GM12874 (cell line): ENCODE data around the gene IRF4.

ENCODE experiments used
- TF ChIP-seq, protein P1 (sequence below): IDR thresholded peaks from 2 replicates; pipeline ENCODE4 v1.5.1; 2011; ENCODE audit warnings: low read depth, mild to moderate bottlenecking, control low read depth, low read length, moderate library complexity; ENCODE audit not compliant: insufficient read depth

IRF4 gene

DNA sequence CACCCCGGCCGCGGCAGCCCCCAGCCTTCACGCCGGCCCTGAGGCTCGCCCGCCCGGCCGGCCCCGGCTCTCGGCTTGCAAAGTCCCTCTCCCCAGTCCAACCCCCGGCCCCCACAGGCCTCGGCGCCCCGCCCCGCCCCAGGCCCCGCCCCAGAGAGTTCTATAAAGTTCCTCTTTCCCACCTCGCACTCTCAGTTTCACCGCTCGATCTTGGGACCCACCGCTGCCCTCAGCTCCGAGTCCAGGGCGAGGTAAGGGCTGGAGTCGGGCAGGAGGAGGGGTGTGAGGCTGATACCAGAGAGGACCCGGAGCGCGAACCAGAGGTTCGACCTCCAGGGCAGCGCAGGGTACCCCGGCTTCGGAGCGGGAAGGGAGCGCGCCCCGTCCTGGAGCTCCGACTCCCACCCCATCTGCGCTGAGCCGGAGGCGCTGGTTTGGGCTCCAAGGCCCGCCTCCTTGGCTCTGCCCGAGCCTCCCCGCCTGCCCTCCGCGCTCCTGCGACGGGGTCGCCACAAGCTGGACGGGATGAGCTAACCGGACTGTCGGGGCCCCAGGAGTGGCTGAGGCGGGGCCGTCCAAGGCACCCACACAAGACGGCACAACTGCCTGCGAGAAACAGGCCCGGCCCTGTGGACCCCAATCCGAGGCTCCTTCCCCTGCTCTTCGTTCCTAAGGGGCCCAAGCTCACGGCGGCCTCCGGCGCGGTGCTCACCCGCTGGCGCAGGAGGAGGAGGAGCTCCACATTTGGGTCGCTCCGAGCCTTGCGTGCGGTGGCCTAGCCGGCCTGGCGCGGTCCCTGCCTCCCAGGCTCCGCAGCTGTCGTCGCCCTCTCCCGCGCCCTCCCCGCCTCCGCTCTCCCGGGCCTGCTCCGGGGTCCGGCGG, at the start of gene IRF4:
IRF4 (plus strand) TSS at position 194 of the 882 bp plus-strand sequence. CDS start 1,401 bp downstream, outside the sequence.
- TF ChIP-seq, protein P1, sequence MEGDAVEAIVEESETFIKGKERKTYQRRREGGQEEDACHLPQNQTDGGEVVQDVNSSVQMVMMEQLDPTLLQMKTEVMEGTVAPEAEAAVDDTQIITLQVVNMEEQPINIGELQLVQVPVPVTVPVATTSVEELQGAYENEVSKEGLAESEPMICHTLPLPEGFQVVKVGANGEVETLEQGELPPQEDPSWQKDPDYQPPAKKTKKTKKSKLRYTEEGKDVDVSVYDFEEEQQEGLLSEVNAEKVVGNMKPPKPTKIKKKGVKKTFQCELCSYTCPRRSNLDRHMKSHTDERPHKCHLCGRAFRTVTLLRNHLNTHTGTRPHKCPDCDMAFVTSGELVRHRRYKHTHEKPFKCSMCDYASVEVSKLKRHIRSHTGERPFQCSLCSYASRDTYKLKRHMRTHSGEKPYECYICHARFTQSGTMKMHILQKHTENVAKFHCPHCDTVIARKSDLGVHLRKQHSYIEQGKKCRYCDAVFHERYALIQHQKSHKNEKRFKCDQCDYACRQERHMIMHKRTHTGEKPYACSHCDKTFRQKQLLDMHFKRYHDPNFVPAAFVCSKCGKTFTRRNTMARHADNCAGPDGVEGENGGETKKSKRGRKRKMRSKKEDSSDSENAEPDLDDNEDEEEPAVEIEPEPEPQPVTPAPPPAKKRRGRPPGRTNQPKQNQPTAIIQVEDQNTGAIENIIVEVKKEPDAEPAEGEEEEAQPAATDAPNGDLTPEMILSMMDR, result no peak

DNA sequence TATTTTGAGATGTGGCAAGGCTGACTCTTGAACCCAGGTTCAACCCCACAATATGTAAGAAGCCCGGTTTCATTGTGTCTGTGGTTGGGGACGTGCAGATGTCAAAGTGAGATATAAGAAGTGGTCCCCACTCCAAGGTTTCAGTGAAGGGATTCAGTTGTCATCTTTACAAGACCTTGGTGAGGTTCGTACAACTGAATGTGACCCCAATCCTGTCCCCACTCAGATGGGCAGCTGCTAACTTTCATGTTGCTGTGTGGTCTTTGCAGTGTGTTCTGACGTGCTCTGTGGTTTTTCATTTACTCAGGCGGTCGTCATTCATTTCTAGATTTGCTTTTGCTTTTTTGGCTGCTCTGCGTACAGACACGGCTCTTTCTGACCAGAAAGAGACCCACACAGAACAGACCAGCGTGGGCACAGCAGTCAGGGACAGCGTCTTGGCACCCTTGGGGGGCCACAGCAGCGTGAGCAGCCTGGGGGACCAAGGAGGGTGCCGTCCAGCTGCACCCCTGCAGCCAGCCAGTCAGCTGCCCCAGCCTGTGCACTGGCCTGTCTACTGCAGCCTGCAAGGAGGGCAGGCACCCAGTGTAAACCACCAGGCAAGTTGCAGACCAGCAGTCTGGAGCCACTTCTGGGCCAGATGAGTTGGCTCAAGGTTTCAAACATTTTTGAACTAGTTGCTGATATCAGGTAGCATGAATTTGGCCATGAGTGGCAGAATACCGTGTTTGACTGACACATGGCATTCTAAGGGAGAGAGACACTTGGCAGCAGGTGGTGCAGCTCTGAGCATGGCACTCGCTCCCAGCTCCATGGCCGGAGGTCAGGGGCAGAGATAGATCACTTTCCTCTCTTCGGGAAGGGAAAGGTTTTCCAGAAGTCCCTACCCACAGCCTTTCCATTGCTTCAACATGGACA, 49.4 kb upstream of the IRF4 start:
- TF ChIP-seq, protein P1, result no peak

DNA sequence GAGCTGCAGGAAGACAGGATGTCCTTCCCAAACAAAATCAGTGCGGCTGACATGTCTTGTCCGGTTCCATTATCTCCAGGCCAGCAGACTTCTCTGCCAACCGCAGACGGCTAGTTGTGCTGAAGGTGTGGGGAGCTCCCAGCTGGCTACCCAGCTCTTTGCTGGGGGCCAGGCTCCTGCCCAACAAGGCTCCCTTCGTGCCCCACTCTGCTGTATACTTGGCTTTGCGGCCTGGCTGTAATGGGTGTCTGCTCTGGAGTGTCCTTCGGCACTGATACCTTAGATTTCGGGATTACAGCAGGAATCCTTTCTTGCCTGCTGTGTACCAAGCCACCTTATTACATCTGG, 48.7 kb upstream of the IRF4 start:
- TF ChIP-seq, protein P1, result no peak

DNA sequence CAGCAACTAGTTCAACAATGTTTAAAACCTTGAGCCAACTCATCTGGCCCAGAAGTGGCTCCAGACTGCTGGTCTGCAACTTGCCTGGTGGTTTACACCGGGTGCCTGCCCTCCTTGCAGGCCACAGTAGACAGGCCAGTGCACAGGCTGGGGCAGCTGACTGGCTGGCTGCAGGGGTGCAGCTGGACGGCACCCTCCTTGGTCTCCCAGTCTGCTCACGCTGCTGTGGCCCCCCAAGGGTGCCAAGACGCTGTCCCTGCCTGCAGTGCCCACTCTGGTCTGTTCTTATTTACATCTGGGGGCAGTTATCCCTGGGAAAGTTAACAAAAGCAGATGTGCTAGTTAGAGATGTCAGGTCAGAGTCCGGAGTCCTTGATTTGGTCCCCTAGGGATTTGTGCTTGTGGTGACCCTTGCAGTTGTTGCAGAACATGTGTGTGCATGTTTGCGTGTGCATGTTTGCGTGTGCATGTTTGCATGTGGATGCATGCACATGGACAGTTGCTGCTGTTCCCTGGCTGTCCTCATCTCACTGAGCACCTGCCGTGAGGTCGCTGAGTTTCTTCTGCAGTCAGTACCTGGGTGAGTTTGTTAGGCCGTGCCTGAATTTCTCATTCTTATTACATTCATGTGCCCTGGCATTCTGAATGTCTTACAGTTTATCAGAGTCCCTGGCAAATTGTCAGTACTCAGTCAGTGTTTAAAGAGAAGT, 48.2 kb upstream of the IRF4 start:
- TF ChIP-seq, protein P1, result no peak

DNA sequence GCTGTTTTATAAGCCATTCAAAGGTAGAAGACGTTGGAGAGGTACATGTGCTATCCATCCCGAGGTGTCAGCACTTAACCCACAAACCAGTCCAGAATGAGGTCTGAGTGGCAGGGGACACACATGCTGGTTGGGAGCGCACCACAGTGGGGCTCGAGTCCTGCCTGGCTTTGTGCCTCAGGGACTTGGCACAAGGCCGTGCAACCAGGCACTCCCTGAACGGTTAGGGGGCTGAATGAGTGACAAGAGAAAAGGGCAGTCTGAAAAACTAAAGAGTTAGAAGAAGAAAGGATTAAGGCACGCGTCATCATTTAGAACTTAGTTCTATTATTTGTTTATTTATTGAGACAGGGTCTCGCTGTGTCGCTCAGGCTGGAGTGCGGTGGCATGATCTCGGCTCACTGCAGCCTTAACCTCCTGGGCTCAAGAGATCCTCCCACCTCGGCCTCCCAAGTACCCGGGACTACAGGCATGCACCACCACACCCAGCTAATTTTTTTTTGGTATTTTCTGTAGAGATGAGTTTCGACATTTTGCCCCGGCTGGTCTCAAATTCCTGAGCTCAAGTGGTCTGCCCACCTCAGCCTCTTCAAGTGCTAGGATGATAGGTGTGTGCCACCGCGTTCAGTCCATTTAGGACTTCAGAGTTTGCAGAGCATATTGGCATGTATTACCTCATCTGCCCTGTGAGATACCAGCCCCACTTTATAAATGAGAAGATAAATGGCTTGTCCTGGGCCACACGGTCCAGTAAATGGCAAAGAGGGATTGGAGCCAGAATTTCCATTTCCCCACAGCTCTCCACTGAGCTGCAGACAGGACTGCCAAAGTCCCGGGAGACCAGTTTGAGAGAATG, 47.4 kb upstream of the IRF4 start:
- TF ChIP-seq, protein P1, result no peak

DNA sequence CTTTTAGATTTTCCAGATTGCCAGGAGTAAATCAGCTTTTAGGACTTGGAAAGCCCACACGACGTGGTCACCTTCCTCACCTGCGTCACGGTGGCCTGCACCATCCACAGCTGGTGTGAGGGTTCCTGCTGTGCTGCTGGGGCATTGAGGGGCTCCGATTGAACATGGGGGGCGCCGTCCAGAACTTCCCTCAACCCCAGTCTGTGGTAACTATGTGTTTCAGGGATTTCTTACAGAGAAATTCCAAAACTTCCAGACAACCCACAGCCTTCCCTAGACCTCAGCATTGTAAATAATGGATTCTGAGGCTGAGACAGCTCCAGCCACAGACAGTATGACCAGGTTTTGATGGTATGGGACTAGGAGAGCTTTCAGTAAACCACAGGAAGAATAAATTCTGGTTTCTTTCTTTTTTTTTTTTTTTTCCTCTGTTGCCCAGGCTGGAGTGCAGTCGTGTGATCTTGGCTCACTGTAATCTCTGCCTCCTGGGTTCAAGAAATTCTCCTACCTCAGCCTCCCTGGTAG, 46.7 kb upstream of the IRF4 start:
- TF ChIP-seq, protein P1, result no peak
